ENCODE data around the gene FLNA.

FLNA gene

DNA sequence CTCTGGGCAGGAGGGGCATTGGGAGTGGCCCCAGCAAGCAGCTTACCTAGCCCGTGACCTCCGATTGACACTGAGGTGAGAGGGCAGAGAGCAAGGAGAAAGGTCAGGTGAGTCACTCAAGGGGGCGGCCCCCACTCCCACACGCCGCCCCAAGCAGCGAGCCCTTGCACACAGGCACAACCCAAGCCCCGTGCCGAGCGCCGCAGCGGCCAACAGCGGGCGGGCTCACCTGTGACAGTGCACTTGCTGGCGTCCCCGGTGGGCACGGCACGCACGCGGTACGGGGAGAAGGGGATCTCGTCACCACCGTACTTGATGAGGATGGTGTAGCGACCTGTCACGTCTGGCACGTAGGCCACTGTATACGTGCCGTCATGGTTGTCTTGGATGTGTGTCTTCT lies 17.2 kb downstream of the FLNA start:
- no peaks in the 10 kb centered on the region for H3K79me2 ChIP-seq (ENCODE audit: insufficient read depth, low read length)
- H3K27ac ChIP-seq (ENCODE audit: low read depth, low read length, poor library complexity, severe bottlenecking), result no peak overlapping the region
- H3K9me2 ChIP-seq (ENCODE audit: low read depth, low read length), result no peaks in the 10 kb centered on the region
- H4K20me1 ChIP-seq (ENCODE audit: insufficient read depth, low read length), result no peaks in the 10 kb centered on the region
- no peaks in the 10 kb centered on the region for H3K4me1 ChIP-seq (ENCODE audit: insufficient read depth, low read length, severe bottlenecking)
- H2AFZ ChIP-seq (ENCODE audit: low read length), result no peak overlapping the region
- no peaks in the 10 kb centered on the region for H3K9me3 ChIP-seq (ENCODE audit: low read length)
- H3K4me3 ChIP-seq (ENCODE audit: low read depth, low read length, poor library complexity, severe bottlenecking), result no peak overlapping the region
- H3K27me3 ChIP-seq (ENCODE audit: insufficient read depth, low read length), result no peaks in the 10 kb centered on the region
- no peak for TF ChIP-seq EZH2 (IDR thresholded peaks at IDR 0.05; ENCODE audit: borderline replicate concordance, low read length)
- TF ChIP-seq, protein P1, sequence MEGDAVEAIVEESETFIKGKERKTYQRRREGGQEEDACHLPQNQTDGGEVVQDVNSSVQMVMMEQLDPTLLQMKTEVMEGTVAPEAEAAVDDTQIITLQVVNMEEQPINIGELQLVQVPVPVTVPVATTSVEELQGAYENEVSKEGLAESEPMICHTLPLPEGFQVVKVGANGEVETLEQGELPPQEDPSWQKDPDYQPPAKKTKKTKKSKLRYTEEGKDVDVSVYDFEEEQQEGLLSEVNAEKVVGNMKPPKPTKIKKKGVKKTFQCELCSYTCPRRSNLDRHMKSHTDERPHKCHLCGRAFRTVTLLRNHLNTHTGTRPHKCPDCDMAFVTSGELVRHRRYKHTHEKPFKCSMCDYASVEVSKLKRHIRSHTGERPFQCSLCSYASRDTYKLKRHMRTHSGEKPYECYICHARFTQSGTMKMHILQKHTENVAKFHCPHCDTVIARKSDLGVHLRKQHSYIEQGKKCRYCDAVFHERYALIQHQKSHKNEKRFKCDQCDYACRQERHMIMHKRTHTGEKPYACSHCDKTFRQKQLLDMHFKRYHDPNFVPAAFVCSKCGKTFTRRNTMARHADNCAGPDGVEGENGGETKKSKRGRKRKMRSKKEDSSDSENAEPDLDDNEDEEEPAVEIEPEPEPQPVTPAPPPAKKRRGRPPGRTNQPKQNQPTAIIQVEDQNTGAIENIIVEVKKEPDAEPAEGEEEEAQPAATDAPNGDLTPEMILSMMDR (IDR thresholded peaks at IDR 0.05; ENCODE audit: low read length), result no peak
- H3K36me3 ChIP-seq (ENCODE audit: insufficient read depth, low read length), result peaks cover 45% of the 10 kb centered on the region
- H3K4me2 ChIP-seq (ENCODE audit: low read length), result no peak overlapping the region
- H3F3A ChIP-seq (ENCODE audit: insufficient read depth, low read length), result no peaks in the 10 kb centered on the region
- H3K9ac ChIP-seq (ENCODE audit: low read length), result no peak overlapping the region

DNA sequence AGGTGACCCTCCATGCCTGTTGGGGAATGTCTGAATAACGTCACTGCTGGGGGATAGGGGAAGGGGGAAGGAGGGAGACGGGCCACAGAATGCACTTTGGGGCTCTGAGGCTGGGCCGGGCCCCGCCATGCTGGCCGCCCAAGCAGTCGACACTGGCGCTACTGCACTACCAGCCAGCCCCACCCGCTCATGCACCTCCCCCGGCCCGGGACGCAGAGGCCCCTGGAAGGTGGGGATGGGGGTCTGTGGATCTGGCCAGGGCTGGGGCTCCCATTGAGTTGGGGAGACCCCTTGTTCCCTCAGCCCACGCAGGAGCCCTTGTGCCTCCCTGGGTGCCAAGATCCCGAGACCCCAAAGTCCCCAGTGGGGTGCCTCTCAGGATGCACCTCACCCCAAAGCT lies 17.8 kb downstream of the FLNA start:
- Histone ChIP-seq H3K9ac (ENCODE audit: low read length) (no peak overlapping the region), H3F3A (ENCODE audit: insufficient read depth, low read length) (no peaks in the 10 kb centered on the region), H3K4me3 (ENCODE audit: low read depth, low read length, poor library complexity, severe bottlenecking) (no peak overlapping the region), H3K27me3 (ENCODE audit: insufficient read depth, low read length) (no peaks in the 10 kb centered on the region), H4K20me1 (ENCODE audit: insufficient read depth, low read length) (no peaks in the 10 kb centered on the region), H3K9me3 (ENCODE audit: low read length) (no peaks in the 10 kb centered on the region), H3K4me1 (ENCODE audit: insufficient read depth, low read length, severe bottlenecking) (no peaks in the 10 kb centered on the region), H2AFZ (ENCODE audit: low read length) (no peak overlapping the region), H3K9me2 (ENCODE audit: low read depth, low read length) (no peaks in the 10 kb centered on the region), H3K36me3 (ENCODE audit: insufficient read depth, low read length) (peaks cover 45% of the 10 kb centered on the region), H3K27ac (ENCODE audit: low read depth, low read length, poor library complexity, severe bottlenecking) (no peak overlapping the region), H3K4me2 (ENCODE audit: low read length) (no peak overlapping the region), H3K79me2 (ENCODE audit: insufficient read depth, low read length) (no peaks in the 10 kb centered on the region)
- TF ChIP-seq, protein P1 (IDR thresholded peaks at IDR 0.05; ENCODE audit: low read length), result no peak
- TF ChIP-seq EZH2 (IDR thresholded peaks at IDR 0.05; ENCODE audit: borderline replicate concordance, low read length), result no peak

DNA sequence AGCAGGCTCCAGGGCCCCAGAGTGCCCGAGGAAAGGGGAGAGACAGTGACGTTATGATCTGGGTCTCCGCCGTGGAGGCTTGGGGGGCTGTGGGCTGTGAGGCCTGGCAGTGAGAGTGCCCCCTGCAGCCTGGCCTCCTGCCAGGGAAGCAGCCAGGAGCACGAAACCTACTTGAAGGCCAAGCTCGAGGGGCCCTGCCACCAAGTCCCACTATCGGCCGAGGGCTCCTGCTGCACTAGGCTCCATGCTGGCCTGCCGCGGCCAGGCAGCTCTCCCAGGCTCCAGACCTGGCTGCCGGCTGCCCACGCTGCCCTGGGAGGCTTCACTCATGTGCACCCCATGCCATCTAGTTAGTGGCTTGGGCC lies 18.7 kb downstream of the FLNA start:
- H3K4me1 ChIP-seq (ENCODE audit: insufficient read depth, low read length, severe bottlenecking), result no peaks in the 10 kb centered on the region
- no peaks in the 10 kb centered on the region for H3K27me3 ChIP-seq (ENCODE audit: insufficient read depth, low read length)
- no peak overlapping the region for H3K9ac ChIP-seq (ENCODE audit: low read length)
- H3K9me3 ChIP-seq (ENCODE audit: low read length), result no peaks in the 10 kb centered on the region
- no peak overlapping the region for H3K4me2 ChIP-seq (ENCODE audit: low read length)
- H4K20me1 ChIP-seq (ENCODE audit: insufficient read depth, low read length), result no peaks in the 10 kb centered on the region
- H3K36me3 ChIP-seq (ENCODE audit: insufficient read depth, low read length), result peaks cover 44% of the 10 kb centered on the region
- H3F3A ChIP-seq (ENCODE audit: insufficient read depth, low read length), result no peaks in the 10 kb centered on the region
- no peak overlapping the region for H3K4me3 ChIP-seq (ENCODE audit: low read depth, low read length, poor library complexity, severe bottlenecking)
- H3K9me2 ChIP-seq (ENCODE audit: low read depth, low read length), result no peaks in the 10 kb centered on the region
- H3K27ac ChIP-seq (ENCODE audit: low read depth, low read length, poor library complexity, severe bottlenecking), result no peak overlapping the region
- no peak overlapping the region for H2AFZ ChIP-seq (ENCODE audit: low read length)
- no peaks in the 10 kb centered on the region for H3K79me2 ChIP-seq (ENCODE audit: insufficient read depth, low read length)
- TF ChIP-seq, protein P1 (IDR thresholded peaks at IDR 0.05; ENCODE audit: low read length), result no peak
- TF ChIP-seq EZH2 (IDR thresholded peaks at IDR 0.05; ENCODE audit: borderline replicate concordance, low read length), result no peak

All from OCI-LY1 (cell line).